ENCODE data around the gene TTC28.

TTC28 gene

DNA sequence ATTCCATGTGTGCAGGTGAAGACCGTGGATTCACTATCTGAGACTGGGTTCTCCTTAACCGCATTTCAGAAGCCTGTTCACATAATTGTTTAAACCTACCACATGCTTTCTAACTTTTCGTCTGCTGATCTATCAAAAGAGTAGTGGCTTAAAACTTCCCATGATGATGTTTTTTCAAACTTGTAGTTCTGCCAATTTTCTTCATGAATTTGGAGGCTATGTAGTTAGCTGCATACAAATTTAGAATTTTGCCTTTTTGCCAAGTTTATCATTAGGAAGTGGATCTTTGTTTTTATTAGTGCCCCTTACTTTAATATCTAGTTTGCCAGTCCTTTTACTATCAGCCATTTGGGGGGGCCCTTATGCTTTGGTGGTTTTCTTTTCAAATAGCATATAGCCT, 703.1 kb downstream of the TTC28 start:
- Mint-ChIP-seq H3K4me3 (no peak overlapping the region), H3K4me1 (no peaks in the 10 kb centered on the region), H3K36me3 (no peaks in the 10 kb centered on the region), H3K9me3 (no peaks in the 10 kb centered on the region), H3K27ac (no peak overlapping the region), H3K27me3 (no peaks in the 10 kb centered on the region)
- no peak for DNase-seq
- CTCF ChIA-PET, result no interaction called here

DNA sequence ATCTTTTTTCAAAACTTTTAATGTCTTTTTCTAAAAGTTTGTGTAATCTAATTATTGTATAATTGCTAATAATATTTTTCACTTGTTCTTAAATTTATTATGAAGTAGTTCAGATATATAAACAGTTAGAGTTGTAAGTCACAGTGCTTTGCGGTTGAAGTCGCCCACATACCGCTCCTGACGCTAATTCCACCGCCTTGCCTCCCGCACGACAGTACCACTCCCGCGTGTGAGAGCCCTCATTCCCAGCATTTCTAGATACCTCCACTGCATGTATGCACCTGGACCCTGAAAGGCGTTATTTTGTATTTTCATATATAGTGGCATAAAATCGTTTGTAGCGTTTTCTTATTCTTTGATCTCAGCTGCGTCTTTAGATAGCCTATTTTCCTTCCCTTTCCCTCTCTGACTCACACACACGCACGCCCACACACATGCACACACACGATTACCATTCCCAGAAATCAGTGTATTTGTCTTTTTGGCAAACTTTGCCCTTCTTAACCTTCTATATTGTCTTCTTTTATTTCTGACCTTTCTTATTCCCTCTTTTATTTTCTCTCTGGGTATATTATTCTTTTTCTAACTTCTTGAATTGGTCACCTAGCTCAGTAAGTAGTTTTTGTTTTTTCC, 704.1 kb downstream of the TTC28 start:
- CTCF ChIA-PET, result no interaction called here

DNA sequence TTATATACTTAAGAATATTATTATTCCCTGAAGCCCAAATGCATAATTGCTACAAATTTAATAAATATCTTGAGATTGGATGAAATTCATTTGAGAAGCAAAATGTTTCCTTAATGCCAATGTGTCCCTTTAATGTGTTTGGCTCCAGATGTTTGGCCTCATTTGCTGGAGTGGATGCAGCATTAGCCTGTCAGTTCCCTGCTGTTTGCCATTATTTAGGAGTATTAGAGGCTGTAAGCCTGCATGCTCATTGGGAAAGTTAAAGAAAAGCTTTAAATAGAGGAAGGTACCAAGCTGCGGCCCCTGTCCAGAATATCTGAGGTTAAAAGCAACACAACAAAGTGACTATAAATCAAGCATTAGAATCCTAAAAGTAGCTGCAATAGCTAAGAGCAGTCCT, 705.8 kb downstream of the TTC28 start:
- H3K4me3 Mint-ChIP-seq, result no peak overlapping the region
- H3K27ac Mint-ChIP-seq, result no peak overlapping the region
- CTCF ChIA-PET, result no interaction called here

More for the DNA sequence above, 704.1 kb downstream of the TTC28 start:
- Mint-ChIP-seq H3K9me3 (no peaks in the 10 kb centered on the region), H3K4me1 (no peaks in the 10 kb centered on the region), H3K36me3 (no peaks in the 10 kb centered on the region), H3K27me3 (no peaks in the 10 kb centered on the region), H3K4me3 (no peak overlapping the region), H3K27ac (no peak overlapping the region)
- no peak for DNase-seq

DNA sequence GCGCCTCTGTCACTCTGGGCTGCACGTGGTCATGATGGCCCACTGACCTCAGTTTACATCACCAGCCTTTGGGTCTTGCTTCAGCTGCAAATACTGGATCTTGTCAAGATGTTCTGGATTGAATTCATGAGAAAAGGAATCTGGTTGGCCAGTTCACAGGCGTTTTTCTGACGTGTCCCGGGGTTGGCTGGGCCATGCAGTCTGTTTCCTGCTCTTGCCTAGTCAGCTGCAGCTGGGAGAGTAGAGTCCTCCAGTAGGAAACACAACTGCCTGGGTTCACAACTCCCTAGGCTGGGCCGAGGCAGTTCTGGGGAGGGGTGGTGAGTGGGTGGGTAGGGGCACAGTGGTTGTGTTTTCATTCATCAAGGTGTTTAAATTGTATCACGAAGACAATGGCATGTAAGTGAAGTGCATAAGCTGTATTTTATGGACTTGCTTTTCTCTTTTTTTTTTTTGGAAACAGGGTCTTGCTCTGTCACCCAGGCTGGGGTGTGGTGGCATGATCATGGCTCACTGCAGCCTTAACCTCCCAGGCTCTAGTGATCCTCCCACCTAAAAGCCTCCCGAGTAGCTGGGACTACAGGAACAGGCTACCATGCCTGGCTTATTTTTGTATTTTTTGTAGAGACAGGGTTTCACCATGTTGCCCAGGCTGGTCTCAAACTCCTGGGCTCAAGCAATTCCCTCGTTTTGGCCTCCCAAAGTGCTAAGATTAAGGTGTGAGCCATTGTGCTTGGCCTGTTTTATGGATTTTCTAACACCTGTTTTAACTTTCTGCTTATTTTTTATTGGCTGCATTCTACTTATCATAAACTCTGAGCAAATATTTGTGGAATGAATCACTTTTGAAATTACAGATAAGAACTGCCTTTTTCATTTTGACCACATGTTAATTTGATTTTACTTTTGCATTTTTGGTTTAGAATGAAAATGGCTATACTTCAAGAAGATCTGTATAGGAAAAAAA, 706.6 kb downstream of the TTC28 start:
- Mint-ChIP-seq H3K36me3 (no peaks in the 10 kb centered on the region), H3K4me1 (no peaks in the 10 kb centered on the region), H3K4me3 (no peak overlapping the region), H3K27me3 (no peaks in the 10 kb centered on the region), H3K27ac (no peak overlapping the region), H3K9me3 (no peaks in the 10 kb centered on the region)
- CTCF ChIA-PET, result no interaction called here
- DNase-seq, result no peak

More for the DNA sequence above, 705.8 kb downstream of the TTC28 start:
- H3K9me3 Mint-ChIP-seq, result no peaks in the 10 kb centered on the region
- no peak for DNase-seq
- H3K27me3 Mint-ChIP-seq, result no peaks in the 10 kb centered on the region
- H3K4me1 Mint-ChIP-seq, result no peaks in the 10 kb centered on the region
- H3K36me3 Mint-ChIP-seq, result no peaks in the 10 kb centered on the region

DNA sequence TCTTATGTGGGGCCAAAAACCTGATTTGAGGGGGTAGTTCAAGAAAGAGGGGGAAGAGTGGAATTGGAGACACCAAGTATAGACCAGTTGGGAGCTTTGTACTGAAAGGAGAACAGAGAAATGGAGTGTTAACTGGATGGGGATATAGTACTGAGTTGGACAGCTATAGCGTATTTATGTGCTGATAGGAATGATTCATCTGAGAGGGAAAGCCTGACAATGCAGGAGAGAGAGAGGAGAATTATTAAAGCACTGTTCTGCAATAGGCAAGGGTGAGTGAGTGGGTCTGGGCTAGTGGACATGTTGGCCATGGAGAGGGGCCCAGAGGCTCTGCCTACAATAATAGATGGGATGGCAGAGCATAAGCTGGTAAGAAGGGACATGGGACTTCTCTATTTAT, 707.7 kb downstream of the TTC28 start:
- no peaks in the 10 kb centered on the region for H3K9me3 Mint-ChIP-seq
- CTCF ChIA-PET, result interaction anchor here (0.7 kb wide), 1 partner anchor 10 kb away, joined by 3 read pairs; no protein-coding TSS in a partner anchor

DNA sequence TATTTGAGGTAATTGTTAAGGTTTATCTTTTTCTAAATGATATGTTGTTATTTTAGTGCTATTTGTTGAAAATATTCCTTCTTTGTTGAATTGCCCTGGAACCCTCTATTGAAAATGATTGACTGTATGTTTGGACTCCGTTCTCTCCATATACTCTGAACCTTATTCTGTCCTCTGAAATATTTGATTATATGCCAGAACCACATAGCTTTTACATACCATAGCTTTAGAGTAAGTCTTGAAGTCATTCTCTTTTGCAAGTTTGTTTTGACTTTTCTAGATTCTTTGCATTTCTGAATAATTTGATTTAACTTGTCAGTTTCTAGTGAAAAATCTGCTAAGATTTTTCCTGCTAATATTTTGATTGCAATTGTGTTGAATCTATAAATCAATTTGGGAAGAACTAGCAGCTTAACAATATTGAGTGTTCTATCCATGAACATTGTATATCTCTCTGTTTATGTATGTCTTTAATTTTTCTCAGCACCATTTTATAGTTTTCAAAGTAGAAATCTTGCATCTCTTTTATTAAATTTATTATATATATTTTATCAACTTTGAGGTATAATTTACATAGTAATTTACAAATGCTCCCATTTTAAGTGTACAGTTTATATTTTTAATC, 708.9 kb downstream of the TTC28 start:
- no peaks in the 10 kb centered on the region for H3K4me1 Mint-ChIP-seq
- DNase-seq, result no peak
- CTCF ChIA-PET, result no interaction called here

More for the DNA sequence above, 707.7 kb downstream of the TTC28 start:
- Mint-ChIP-seq H3K27ac (no peak overlapping the region), H3K4me3 (no peak overlapping the region), H3K36me3 (no peaks in the 10 kb centered on the region), H3K27me3 (no peaks in the 10 kb centered on the region), H3K4me1 (no peaks in the 10 kb centered on the region)
- no peak for DNase-seq

DNA sequence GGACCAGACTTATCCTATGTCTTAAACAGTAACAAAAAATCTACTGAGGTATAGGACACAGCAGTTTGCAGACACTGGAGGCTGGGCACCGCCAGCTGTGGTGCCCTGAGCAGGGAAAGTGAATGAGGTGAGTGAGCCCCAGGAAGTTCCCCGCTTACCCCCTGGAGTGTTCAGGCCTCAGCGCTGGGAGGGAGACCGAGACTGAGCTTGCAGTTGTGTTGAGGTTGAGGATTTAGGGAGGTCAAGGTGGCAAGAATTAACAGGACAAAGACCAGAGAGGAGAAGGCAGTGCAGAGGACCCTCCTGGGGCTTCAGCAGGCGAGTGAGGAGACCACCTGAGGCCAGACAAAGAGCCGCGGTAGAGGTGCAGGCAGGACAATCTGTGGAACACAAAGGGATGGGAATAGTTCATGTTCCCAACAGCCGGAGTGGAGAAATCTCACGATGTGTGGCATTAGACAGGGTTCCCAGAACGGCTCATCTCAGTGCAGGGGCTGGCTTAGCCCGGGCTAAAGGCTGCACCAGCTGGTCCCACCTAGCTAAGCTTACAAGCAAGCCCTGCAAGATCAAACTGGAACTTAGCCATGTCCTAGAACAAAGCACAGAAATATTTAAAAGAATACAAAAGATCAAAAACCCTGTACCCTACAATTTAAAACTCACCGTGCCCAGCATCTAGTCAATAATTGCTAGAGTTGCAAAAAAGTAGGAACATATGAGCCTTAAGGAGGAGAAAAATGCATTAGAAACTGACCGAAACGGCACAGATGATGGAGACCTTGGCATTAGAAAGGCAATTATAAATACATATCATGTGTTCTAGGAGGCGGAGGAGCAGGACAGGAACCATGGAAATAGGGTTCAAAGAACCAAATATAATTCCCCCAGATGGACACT, 713.2 kb downstream of the TTC28 start:
- H3K36me3 Mint-ChIP-seq, result no peaks in the 10 kb centered on the region
- no peak overlapping the region for H3K27ac Mint-ChIP-seq
- peaks cover 5% of the 10 kb centered on the region for H3K4me1 Mint-ChIP-seq
- H3K4me3 Mint-ChIP-seq, result no peak overlapping the region
- CTCF ChIA-PET, result interaction anchor here (0.5 kb wide), 1 partner anchor 822 kb away, joined by 3 read pairs; no protein-coding TSS in a partner anchor
- no peaks in the 10 kb centered on the region for H3K27me3 Mint-ChIP-seq
- no peak for DNase-seq
- no peaks in the 10 kb centered on the region for H3K9me3 Mint-ChIP-seq

More for the DNA sequence above, 708.9 kb downstream of the TTC28 start:
- Mint-ChIP-seq H3K27me3 (no peaks in the 10 kb centered on the region), H3K27ac (no peak overlapping the region), H3K9me3 (no peaks in the 10 kb centered on the region), H3K36me3 (no peaks in the 10 kb centered on the region), H3K4me3 (no peak overlapping the region)

DNA sequence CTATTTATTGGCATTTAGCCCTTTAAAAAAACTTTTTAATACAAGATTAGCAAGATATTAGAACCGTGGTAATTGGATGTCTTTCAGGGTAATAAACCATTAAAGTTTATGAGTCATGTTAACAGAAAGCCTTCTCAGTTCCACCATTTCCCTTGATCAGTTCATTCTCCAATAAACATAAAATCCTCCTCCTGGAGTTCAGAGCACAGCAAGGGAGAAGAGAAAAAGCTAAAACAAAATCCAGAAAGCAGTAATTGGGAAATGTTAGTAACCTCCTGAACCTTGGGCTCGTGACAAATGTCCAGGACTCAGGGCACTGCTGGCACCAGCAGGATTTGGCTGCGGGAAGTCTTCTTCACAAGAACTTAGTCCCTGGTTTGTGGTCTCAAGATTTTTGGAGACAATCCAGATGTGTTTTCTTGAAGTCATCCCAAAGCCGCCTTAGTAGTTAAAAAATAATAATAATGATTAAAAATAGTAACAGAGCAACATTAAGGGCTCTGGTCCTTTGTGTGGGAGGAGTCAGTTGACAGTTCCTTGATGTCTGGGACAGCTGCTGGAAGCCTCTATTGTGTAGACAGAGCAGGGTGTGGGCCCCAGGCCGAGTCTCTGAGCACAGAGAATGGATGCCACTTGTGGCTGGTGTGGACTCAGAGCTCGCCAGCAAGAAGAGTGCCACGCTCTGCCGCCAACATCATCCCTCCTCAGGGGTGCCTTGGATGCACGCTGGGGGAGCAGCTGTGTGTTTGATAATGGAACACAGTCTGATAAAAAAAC, 717.2 kb downstream of the TTC28 start:
- CTCF ChIA-PET, result interaction anchor here (0.6 kb wide), 1 partner anchor 9 kb away, joined by 3 read pairs; no protein-coding TSS in a partner anchor
- peaks cover 5% of the 10 kb centered on the region for H3K4me1 Mint-ChIP-seq
- H3K27me3 Mint-ChIP-seq, result no peaks in the 10 kb centered on the region
- no peaks in the 10 kb centered on the region for H3K9me3 Mint-ChIP-seq
- no peak overlapping the region for H3K4me3 Mint-ChIP-seq
- no peaks in the 10 kb centered on the region for H3K36me3 Mint-ChIP-seq
- no peak overlapping the region for H3K27ac Mint-ChIP-seq
- no peak for DNase-seq

DNA sequence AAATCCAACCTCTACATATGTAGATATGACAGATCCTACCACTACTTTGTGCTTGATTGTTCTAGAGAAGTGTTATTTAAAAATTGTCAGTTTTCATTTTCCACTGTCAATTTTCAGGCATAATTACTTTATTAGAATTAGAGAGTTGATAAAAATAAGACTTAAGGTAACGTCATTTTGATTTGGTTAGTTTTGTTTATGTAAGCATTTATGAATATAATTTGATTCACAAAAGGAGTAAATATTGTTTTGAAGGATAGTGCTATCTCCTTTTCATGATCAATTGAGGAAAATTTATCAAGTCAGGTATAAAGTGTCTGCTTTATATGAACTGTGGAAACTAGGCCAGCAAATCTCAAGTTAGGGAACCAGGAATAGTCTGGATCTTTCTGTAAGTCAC, 718.0 kb downstream of the TTC28 start:
- Mint-ChIP-seq H3K4me3 (no peak overlapping the region), H3K36me3 (no peaks in the 10 kb centered on the region), H3K27me3 (no peaks in the 10 kb centered on the region), H3K9me3 (no peaks in the 10 kb centered on the region), H3K4me1 (peaks cover 5% of the 10 kb centered on the region), H3K27ac (no peak overlapping the region)
- CTCF ChIA-PET, result interaction anchor here (0.6 kb wide), 1 partner anchor 10 kb away, joined by 3 read pairs; no protein-coding TSS in a partner anchor
- no peak for DNase-seq

DNA sequence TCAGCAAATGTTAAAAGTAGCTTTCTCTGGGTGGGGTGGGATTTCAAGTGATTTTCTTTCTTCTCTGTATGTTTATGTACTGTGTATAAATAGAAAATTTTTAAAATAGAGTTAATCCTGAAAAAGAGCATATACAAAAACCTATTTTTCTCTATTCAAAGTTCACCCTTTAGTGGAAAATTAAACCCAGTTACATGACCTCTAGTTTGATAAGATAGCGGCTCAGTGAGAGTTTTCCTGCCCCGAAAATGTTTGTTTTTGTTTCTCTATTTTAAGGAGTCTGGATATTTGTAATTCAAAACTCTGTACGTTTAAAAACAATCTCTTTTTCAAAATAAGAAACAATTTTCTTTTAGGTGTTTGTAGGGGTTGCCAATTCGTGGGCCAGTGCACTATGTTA, 718.5 kb downstream of the TTC28 start:
- H3K4me1 Mint-ChIP-seq, result peaks cover 5% of the 10 kb centered on the region
- no peak overlapping the region for H3K4me3 Mint-ChIP-seq
- DNase-seq, result no peak
- no peaks in the 10 kb centered on the region for H3K9me3 Mint-ChIP-seq
- no peak overlapping the region for H3K27ac Mint-ChIP-seq
- CTCF ChIA-PET, result no interaction called here
- no peaks in the 10 kb centered on the region for H3K36me3 Mint-ChIP-seq
- no peaks in the 10 kb centered on the region for H3K27me3 Mint-ChIP-seq

DNA sequence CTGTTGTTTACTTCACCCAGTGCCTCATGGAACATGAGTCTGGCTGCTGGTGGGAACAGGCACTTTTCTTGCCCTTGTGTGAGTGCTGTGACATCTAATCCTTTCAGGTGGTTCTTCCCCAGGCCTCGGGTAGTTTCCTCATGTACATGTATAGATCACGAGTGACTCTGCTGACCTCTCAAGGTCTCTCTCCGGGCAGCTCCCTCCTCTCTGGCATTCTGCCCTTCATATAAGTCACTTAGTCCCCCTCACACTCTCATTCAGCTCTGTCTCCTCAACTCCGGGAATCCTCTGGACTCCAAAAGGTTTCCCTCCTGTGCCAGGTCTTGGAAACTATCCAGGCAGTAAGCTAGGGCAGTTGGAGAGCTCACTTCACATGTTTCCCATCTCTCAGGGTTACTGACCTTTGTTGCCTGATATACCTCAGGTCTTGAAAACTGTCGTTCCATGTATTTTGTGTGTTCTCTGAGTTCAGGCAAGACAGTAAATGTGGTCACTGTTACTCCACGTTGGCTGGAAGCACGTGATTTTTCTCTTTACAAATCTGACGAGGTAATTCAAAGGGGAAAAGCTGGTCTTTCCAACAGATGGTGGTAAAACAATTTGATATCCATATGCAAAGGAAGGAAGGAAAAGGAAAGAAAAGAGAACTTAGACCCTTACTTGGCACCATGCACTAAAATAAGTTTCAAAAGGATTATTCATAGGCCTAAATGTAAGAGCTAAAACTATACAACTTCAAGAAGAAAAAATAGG, 720.1 kb downstream of the TTC28 start:
- CTCF ChIA-PET, result no interaction called here
- no peak for DNase-seq
- Mint-ChIP-seq H3K4me3 (no peak overlapping the region), H3K9me3 (no peaks in the 10 kb centered on the region), H3K4me1 (peaks cover 5% of the 10 kb centered on the region), H3K36me3 (no peaks in the 10 kb centered on the region), H3K27me3 (no peaks in the 10 kb centered on the region), H3K27ac (no peak overlapping the region)

DNA sequence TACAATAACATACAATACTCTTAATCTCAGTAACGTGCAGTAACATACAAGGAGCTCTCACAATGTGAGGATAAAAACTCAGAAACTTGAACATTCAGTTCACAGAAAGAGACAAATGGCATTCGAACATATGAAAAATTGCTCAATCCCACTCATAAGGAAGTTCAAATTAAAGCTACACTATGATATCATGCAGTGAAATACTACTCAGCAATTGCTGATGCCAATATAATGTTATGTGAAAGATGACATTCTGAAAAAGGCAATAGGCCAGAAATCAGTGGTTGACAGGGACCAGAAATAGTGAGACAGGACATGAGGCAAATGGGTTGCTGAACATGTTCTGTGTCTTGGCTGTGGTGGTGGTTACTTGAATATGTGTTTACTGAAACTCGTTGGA, 726.9 kb downstream of the TTC28 start:
- CTCF ChIA-PET, result no interaction called here
- no peaks in the 10 kb centered on the region for H3K4me1 Mint-ChIP-seq
- H3K27ac Mint-ChIP-seq, result no peak overlapping the region
- no peaks in the 10 kb centered on the region for H3K27me3 Mint-ChIP-seq
- DNase-seq, result no peak
- H3K36me3 Mint-ChIP-seq, result no peaks in the 10 kb centered on the region
- H3K4me3 Mint-ChIP-seq, result no peak overlapping the region
- no peaks in the 10 kb centered on the region for H3K9me3 Mint-ChIP-seq

DNA sequence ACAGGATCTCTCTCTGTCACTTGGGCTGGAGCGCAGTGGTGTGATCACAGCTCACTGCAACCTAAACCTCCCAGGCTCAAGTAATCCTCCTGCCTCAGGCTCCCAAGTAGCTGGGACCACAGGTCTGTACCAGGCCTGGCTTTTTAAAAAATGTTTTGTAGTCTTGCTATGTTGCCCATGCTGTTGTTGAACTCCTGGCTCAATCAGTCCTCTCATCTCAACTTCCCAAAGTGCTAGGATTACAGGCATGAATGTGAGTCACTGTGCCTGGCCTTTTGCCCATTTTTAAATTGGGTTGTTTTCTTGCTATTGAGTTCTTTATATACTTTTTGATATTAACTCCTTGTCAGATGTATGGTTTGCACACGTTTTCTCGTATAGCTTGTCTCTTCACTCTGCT, 727.5 kb downstream of the TTC28 start:
- no peaks in the 10 kb centered on the region for H3K36me3 Mint-ChIP-seq
- H3K4me3 Mint-ChIP-seq, result no peak overlapping the region
- CTCF ChIA-PET, result no interaction called here
- no peak for DNase-seq
- H3K27ac Mint-ChIP-seq, result no peak overlapping the region
- H3K27me3 Mint-ChIP-seq, result no peaks in the 10 kb centered on the region
- H3K9me3 Mint-ChIP-seq, result no peaks in the 10 kb centered on the region
- no peaks in the 10 kb centered on the region for H3K4me1 Mint-ChIP-seq
